ENCODE data around the gene LMF1.

GRCh38 chr16:832652-833336, 138.0 kb downstream of the LMF1 start:
- no peak for TF ChIP-seq ZNF816 (CRISPR knock-in tag; IDR thresholded peaks at IDR 0.05; ENCODE audit: borderline replicate concordance)
- no peak for TF ChIP-seq NFIC (IDR thresholded peaks at IDR 0.05; ENCODE audit: low read length)
- TF ChIP-seq ZNF513 (CRISPR knock-in tag; conservative IDR thresholded peaks at IDR 0.05): no peak
- TF ChIP-seq MXD1 (CRISPR knock-in tag; IDR thresholded peaks at IDR 0.05): no peak
- no peak for TF ChIP-seq ZNF790 (CRISPR knock-in tag; IDR thresholded peaks at IDR 0.05; ENCODE audit: borderline replicate concordance)
- TF ChIP-seq THYN1 (CRISPR knock-in tag; IDR thresholded peaks at IDR 0.05; ENCODE audit: borderline replicate concordance, low read depth): no peak
- no peak for TF ChIP-seq MYC (CRISPR knock-in tag; IDR thresholded peaks at IDR 0.05; ENCODE audit: borderline replicate concordance)
- TF ChIP-seq POLR2A (IDR thresholded peaks at IDR 0.05; ENCODE audit: insufficient read depth in 1 of 2, low read depth in 2 of 2, low read length in 2 of 2): no peak
- no peak for TF ChIP-seq SALL2 (CRISPR knock-in tag; IDR thresholded peaks at IDR 0.05)
- no peak for TF ChIP-seq FOXK2 (IDR thresholded peaks at IDR 0.05)
- TF ChIP-seq ZNF121 (CRISPR knock-in tag; IDR thresholded peaks at IDR 0.05): no peak
- no peak for TF ChIP-seq CREM (IDR thresholded peaks at IDR 0.05)
- TF ChIP-seq CREM (CRISPR knock-in tag; IDR thresholded peaks at IDR 0.05): no peak
- no peak for TF ChIP-seq POLR2AphosphoS5 (IDR thresholded peaks at IDR 0.05; ENCODE audit: low read depth, low read length)

Data from HepG2 (cell line).